GM23248 (cell line): ENCODE measurements around the gene RAN.
"Not testable (repeated sequence)": the region's sequence is repeated elsewhere in the genome, so short reads cannot be mapped to it uniquely, and the experiment has no call there.

ENCODE experiments used
- EZH2 ChIP-seq: fragments of 200-600 bp; sonication (generic); IDR thresholded peaks from 2 replicates; pipeline ENCODE4 v1.6.1; 2018; ENCODE audit warnings: antibody characterized with exemption, mild to moderate bottlenecking; ENCODE audit not compliant: insufficient read depth, poor library complexity, severe bottlenecking
- EZH2phosphoT487 ChIP-seq: fragments of 200-600 bp; sonication (generic); IDR thresholded peaks from 2 replicates; pipeline ENCODE4 v1.6.1; 2018; ENCODE audit warnings: antibody characterized with exemption, moderate library complexity, mild to moderate bottlenecking, low read depth; ENCODE audit not compliant: insufficient read depth

DNA sequence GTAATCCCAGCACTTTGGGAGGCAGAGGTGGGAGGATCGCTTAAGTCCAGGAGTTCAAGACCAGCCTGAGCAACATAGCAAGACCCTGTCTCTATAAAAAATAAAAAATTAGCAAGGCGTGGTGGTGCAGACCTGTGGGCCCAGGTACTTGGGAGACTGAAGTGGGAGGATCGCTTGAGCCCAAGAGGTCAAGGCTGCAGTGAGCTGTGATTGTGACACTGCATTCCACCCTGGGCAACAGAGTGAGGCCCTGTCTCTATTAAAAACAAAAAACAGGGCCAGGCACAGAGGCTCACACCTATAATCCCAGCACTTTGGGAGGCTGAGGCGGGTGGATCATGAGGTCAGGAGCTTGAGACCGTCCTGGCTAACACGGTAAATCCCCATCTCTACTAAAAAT is 23.8 kb upstream of the RAN start:
- TF ChIP-seq EZH2, EZH2phosphoT487: not testable (repeated sequence)
